ENCODE results near the gene FREY1. TPM values are rescaled to one million over a fixed set of nuclear protein-coding genes. Genes with fewer than 3 reads are reported as not detected.

FREY1 gene
- total RNA-seq, 1 experiment from 2014 or later: 1.4 TPM

DNA sequence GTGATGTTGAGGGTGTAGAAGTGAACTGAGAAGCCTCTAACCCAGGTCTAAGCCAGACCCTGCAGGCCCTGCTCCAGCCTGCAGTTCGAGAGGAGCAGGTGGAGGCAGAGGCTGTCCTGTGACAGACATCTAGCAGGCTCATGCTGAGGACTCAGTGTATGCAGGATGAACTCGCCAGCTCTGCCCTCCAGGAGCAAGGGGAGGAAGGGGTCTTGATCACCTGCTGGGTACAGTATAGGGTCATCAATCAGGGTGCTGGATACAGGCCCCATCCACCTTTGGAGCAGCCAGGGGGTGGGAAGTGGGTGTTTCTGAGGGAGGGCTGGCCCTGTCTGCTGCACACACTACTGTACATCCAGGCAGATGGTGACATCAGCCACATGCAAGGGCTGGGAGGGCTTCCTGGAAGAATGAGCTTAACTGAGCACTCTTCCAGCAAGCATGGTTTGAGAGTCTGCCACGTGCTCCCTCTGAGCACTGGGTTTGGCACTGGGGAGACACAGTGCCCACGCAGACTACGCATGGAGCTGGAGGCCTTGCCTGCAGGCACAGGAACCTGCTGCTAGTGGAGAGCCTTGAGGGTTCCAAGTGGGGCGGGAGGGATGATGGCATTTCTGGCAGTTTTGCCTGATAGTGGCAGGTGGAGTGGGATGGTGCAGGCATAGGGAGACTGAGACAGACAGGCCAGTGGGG, 12.4 kb downstream of the FREY1 start:
- no peak for DNase-seq (ENCODE audit: low read depth, low spot score)
- TF ChIP-seq TCF7L2 (IDR thresholded peaks at IDR 0.05; ENCODE audit: low read depth, low read length) (no peak), POLR2AphosphoS5 (IDR thresholded peaks at IDR 0.05; ENCODE audit: low read depth, low read length) (no peak), SIN3A (IDR thresholded peaks at IDR 0.05; ENCODE audit: borderline replicate concordance, insufficient read depth, low read depth, low read length) (no peak), REST (IDR thresholded peaks at IDR 0.05; ENCODE audit: insufficient read depth in 1 of 2, low read depth in 2 of 2, low read length in 1 of 2) (no peak)
- TF ChIP-seq, protein P1, sequence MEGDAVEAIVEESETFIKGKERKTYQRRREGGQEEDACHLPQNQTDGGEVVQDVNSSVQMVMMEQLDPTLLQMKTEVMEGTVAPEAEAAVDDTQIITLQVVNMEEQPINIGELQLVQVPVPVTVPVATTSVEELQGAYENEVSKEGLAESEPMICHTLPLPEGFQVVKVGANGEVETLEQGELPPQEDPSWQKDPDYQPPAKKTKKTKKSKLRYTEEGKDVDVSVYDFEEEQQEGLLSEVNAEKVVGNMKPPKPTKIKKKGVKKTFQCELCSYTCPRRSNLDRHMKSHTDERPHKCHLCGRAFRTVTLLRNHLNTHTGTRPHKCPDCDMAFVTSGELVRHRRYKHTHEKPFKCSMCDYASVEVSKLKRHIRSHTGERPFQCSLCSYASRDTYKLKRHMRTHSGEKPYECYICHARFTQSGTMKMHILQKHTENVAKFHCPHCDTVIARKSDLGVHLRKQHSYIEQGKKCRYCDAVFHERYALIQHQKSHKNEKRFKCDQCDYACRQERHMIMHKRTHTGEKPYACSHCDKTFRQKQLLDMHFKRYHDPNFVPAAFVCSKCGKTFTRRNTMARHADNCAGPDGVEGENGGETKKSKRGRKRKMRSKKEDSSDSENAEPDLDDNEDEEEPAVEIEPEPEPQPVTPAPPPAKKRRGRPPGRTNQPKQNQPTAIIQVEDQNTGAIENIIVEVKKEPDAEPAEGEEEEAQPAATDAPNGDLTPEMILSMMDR (IDR thresholded peaks at IDR 0.05): no peak
- H3K4me3 ChIP-seq (ENCODE audit: low read depth in 2 of 2, low read length in 2 of 2): no peak overlapping the region
- no peaks in the 10 kb centered on the region for H3K9me3 ChIP-seq (ENCODE audit: control insufficient read depth, insufficient read depth, low read depth, low read length)
- intact Hi-C loops (cut with micrococcal nuclease; ENCODE audit: unreplicated experiment): no loop called here
- ChIA-PET POLR2A (no interaction called here), CTCF (no interaction called here)
- H3K4me1 ChIP-seq (ENCODE audit: control insufficient read depth, insufficient read depth, low read length): peaks cover 6% of the 10 kb centered on the region; the same call in 1 of the 2 replicates
- no peaks in the 10 kb centered on the region for H3K36me3 ChIP-seq (ENCODE audit: control insufficient read depth, insufficient read depth, low read length)
- no peak for ATAC-seq
- no peak overlapping the region for H3K27ac ChIP-seq (ENCODE audit: low read length)
- no TSS peak for BruUV-seq (replicated peaks)
- H3K27me3 ChIP-seq (ENCODE audit: control insufficient read depth, insufficient read depth, low read length): no peaks in the 10 kb centered on the region
- in situ Hi-C loops (cut with HindIII; ENCODE audit: low pct_unique_long_range_greater_than_20kb, low sequenced_read_pairs): no loop called here

GRCh38 chr11:45892856-45893255, 14.2 kb downstream of the FREY1 start:
- TF ChIP-seq SIN3A (IDR thresholded peaks at IDR 0.05; ENCODE audit: borderline replicate concordance, insufficient read depth, low read depth, low read length): no peak
- no peak for TF ChIP-seq REST (IDR thresholded peaks at IDR 0.05; ENCODE audit: insufficient read depth in 1 of 2, low read depth in 2 of 2, low read length in 1 of 2)
- H3K9me3 ChIP-seq (ENCODE audit: control insufficient read depth, insufficient read depth, low read depth, low read length): no peaks in the 10 kb centered on the region
- no TSS peak for BruUV-seq (replicated peaks)
- H3K27ac ChIP-seq (ENCODE audit: low read length): no peak overlapping the region
- no peaks in the 10 kb centered on the region for H3K27me3 ChIP-seq (ENCODE audit: control insufficient read depth, insufficient read depth, low read length)
- no peak for DNase-seq (ENCODE audit: low read depth, low spot score)
- ATAC-seq: no peak
- intact Hi-C loops (cut with micrococcal nuclease; ENCODE audit: unreplicated experiment): no loop called here
- H3K4me3 ChIP-seq (ENCODE audit: low read depth in 2 of 2, low read length in 2 of 2): no peak overlapping the region
- no peaks in the 10 kb centered on the region for H3K4me1 ChIP-seq (ENCODE audit: control insufficient read depth, insufficient read depth, low read length)
- ChIA-PET CTCF (no interaction called here), POLR2A (no interaction called here)
- no peaks in the 10 kb centered on the region for H3K36me3 ChIP-seq (ENCODE audit: control insufficient read depth, insufficient read depth, low read length)
- in situ Hi-C loops (cut with HindIII; ENCODE audit: low pct_unique_long_range_greater_than_20kb, low sequenced_read_pairs): no loop called here
